GDM1 (cell line): Measurements from ENCODE around the gene MKKS.
A peak's percentile ranks its signal among the peaks of the same experiment; 100 is the strongest.

Source experiments
- DNase-seq: peaks from one replicate; lab custom pipeline; 2025; lab: John Stamatoyannopoulos, UW

The MKKS gene

GRCh38 chr20:10433623-10434466 lies at the start of gene MKKS:
Gene MKKS (minus strand): TSS chr20:10434222. CDS start chr20:10413514, 20,708 bp downstream.
- DNase-seq, result peak; percentile 86

GRCh38 chr20:10483691-10484090 lies 49.7 kb upstream of the MKKS start:
- no peak for DNase-seq

- DNase-seq, result no peak
Observed at GRCh38 chr20:10481676-10482075, 47.7 kb upstream of the MKKS start.

- DNase-seq, result no peak
Observed at GRCh38 chr20:10478930-10479329, 44.9 kb upstream of the MKKS start.

GRCh38 chr20:10478205-10478604 lies 44.2 kb upstream of the MKKS start:
- no peak for DNase-seq

- DNase-seq, result no peak
Observed at GRCh38 chr20:10476319-10476724, 42.3 kb upstream of the MKKS start.

- no peak for DNase-seq
Observed at GRCh38 chr20:10475225-10475624, 41.2 kb upstream of the MKKS start.

- peak; percentile 61 for DNase-seq
Observed at GRCh38 chr20:10474606-10475184, 40.7 kb upstream of the MKKS start.

GRCh38 chr20:10472871-10473270 lies 38.8 kb upstream of the MKKS start:
- no peak for DNase-seq

GRCh38 chr20:10470276-10470675 lies 36.3 kb upstream of the MKKS start:
- DNase-seq, result no peak

GRCh38 chr20:10469599-10469998 lies 35.6 kb upstream of the MKKS start:
- DNase-seq, result peak; percentile 67

- no peak for DNase-seq
Observed at GRCh38 chr20:10469056-10469455, 35.0 kb upstream of the MKKS start.

GRCh38 chr20:10468340-10468845 lies 34.4 kb upstream of the MKKS start:
- no peak for DNase-seq

- DNase-seq, result no peak
Observed at GRCh38 chr20:10467681-10468339, 33.8 kb upstream of the MKKS start.

GRCh38 chr20:10466855-10467254 lies 32.8 kb upstream of the MKKS start:
- DNase-seq, result no peak

GRCh38 chr20:10466325-10466724 lies 32.3 kb upstream of the MKKS start:
- no peak for DNase-seq

- no peak for DNase-seq
Observed at GRCh38 chr20:10465135-10465534, 31.1 kb upstream of the MKKS start.

- no peak for DNase-seq
Observed at GRCh38 chr20:10463622-10464021, 29.6 kb upstream of the MKKS start.

GRCh38 chr20:10462516-10462915 lies 28.5 kb upstream of the MKKS start:
- no peak for DNase-seq

- no peak for DNase-seq
Observed at GRCh38 chr20:10461495-10461894, 27.5 kb upstream of the MKKS start.

- DNase-seq, result no peak
Observed at GRCh38 chr20:10454151-10454750, 20.2 kb upstream of the MKKS start.

- DNase-seq, result peak; percentile 95
Observed at GRCh38 chr20:10453241-10453640, 19.2 kb upstream of the MKKS start.
